22Rv1 (cell line): ENCODE data around the gene INO80C.

Source experiments
- ZFX ChIP-seq: fragments of 450-650 bp; IDR thresholded peaks from 2 replicates; pipeline ENCODE4 v1.6.1; 2017; ENCODE audit warnings: antibody characterized with exemption, borderline replicate concordance
- TF ChIP-seq, protein P1 (sequence below): fragments of 450-650 bp; IDR thresholded peaks from 2 replicates; pipeline ENCODE4 v1.5.1; 2017; ENCODE audit warnings: mild to moderate bottlenecking

DNA sequence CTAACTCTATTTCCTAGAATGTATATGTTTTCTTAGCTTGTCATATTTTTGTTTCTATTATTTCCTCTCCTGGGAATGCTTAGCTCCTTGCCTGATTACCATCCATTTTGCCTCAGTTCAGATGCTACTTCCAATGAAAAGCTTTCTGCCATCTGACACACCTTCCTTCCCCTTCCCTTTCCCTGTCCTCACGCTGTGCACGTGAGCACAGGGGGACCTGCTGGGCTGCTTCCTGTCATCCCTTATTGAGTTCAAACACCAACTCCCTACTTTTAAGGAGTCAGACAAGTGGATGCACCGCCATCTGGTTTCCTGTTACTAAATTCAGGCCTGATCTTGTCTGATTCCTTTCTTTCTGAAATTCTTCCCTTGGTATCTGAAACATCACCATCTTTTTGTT lies 2.4 kb upstream of the INO80C start:
- TF ChIP-seq, protein P1, sequence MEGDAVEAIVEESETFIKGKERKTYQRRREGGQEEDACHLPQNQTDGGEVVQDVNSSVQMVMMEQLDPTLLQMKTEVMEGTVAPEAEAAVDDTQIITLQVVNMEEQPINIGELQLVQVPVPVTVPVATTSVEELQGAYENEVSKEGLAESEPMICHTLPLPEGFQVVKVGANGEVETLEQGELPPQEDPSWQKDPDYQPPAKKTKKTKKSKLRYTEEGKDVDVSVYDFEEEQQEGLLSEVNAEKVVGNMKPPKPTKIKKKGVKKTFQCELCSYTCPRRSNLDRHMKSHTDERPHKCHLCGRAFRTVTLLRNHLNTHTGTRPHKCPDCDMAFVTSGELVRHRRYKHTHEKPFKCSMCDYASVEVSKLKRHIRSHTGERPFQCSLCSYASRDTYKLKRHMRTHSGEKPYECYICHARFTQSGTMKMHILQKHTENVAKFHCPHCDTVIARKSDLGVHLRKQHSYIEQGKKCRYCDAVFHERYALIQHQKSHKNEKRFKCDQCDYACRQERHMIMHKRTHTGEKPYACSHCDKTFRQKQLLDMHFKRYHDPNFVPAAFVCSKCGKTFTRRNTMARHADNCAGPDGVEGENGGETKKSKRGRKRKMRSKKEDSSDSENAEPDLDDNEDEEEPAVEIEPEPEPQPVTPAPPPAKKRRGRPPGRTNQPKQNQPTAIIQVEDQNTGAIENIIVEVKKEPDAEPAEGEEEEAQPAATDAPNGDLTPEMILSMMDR, result no peak
- TF ChIP-seq ZFX, result no peak
